SHP77 treated with DMSO at 0.1 percent for 48 hours (cell line): ENCODE data around the gene MRPS16.

ENCODE experiments used
- DNase-seq: peaks from one replicate; lab custom pipeline; 2025; lab: John Stamatoyannopoulos, UW

MRPS16 gene

GRCh38 chr10:73239908-73240307, 12.5 kb downstream of the MRPS16 start:
- DNase-seq: no peak

GRCh38 chr10:73238990-73239566, 13.4 kb downstream of the MRPS16 start:
- no peak for DNase-seq

GRCh38 chr10:73234695-73235094, 17.7 kb downstream of the MRPS16 start:
- DNase-seq: no peak

GRCh38 chr10:73233883-73234282, 18.6 kb downstream of the MRPS16 start:
- no peak for DNase-seq

GRCh38 chr10:73232887-73233286, 19.6 kb downstream of the MRPS16 start:
- DNase-seq: no peak

- DNase-seq: no peak
These were observed 22.9 kb downstream of the MRPS16 start for GRCh38 chr10:73229567-73229966.

GRCh38 chr10:73228247-73228646, 24.2 kb downstream of the MRPS16 start:
- no peak for DNase-seq

- DNase-seq: no peak
These were observed 25.8 kb downstream of the MRPS16 start for GRCh38 chr10:73226663-73227062.

- no peak for DNase-seq
These were observed 26.9 kb downstream of the MRPS16 start for GRCh38 chr10:73225518-73225917.

GRCh38 chr10:73220989-73221388, 31.5 kb downstream of the MRPS16 start:
- no peak for DNase-seq

GRCh38 chr10:73219384-73219783, 33.1 kb downstream of the MRPS16 start:
- DNase-seq: no peak

GRCh38 chr10:73218431-73219191, 33.8 kb downstream of the MRPS16 start:
- DNase-seq: no peak

GRCh38 chr10:73217628-73218027, 34.8 kb downstream of the MRPS16 start:
- DNase-seq: no peak

GRCh38 chr10:73215749-73216148, 36.7 kb downstream of the MRPS16 start:
- no peak for DNase-seq

GRCh38 chr10:73211106-73211811, 41.2 kb downstream of the MRPS16 start:
- no peak for DNase-seq

GRCh38 chr10:73210395-73211105, 41.9 kb downstream of the MRPS16 start:
- no peak for DNase-seq

GRCh38 chr10:73209705-73210104, 42.7 kb downstream of the MRPS16 start:
- no peak for DNase-seq

- no peak for DNase-seq
These were observed 44.6 kb downstream of the MRPS16 start for GRCh38 chr10:73207883-73208282.

- DNase-seq: no peak
These were observed 46.1 kb downstream of the MRPS16 start for GRCh38 chr10:73206385-73206784.

- DNase-seq: no peak
These were observed 46.6 kb downstream of the MRPS16 start for GRCh38 chr10:73205890-73206289.

GRCh38 chr10:73205081-73205480, 47.4 kb downstream of the MRPS16 start:
- DNase-seq: no peak
